ENCODE measurements around the gene LGALS7B. TPM values are rescaled to one million over a fixed set of nuclear protein-coding genes. Genes with fewer than 3 reads are reported as not detected.
"Not testable (repeated sequence)": the region's sequence is repeated elsewhere in the genome, so short reads cannot be mapped to it uniquely, and the experiment has no call there.

Gene LGALS7B
- total RNA-seq, 1 donor from 2014 or later, result 139 TPM

DNA sequence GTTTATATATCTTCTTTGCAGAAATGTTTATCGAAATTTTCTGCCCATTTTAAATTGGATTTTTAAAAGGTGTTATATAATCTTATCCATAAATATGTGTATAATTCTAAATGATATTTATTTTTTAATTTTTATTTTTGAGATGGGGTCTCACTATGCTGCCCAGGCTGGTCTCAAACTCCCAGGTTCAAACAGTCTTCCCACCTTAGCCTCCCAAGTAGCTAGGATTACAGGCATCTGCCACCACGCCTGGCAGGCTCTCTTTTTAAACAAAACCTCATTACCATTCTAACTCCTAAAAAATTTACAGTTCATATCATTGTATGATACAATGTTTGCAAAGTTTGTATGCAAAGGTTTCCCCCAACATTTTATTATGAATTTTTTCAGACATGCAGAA, 7.2 kb downstream of the LGALS7B start:
- DNase-seq (ENCODE audit: low spot score), result no peak

GRCh38 chr19:38797781-38798180, 8.8 kb downstream of the LGALS7B start:
- DNase-seq (ENCODE audit: low spot score), result not testable (repeated sequence)

GRCh38 chr19:38799104-38799503, 10.1 kb downstream of the LGALS7B start:
- DNase-seq (ENCODE audit: low spot score), result no peak

DNA sequence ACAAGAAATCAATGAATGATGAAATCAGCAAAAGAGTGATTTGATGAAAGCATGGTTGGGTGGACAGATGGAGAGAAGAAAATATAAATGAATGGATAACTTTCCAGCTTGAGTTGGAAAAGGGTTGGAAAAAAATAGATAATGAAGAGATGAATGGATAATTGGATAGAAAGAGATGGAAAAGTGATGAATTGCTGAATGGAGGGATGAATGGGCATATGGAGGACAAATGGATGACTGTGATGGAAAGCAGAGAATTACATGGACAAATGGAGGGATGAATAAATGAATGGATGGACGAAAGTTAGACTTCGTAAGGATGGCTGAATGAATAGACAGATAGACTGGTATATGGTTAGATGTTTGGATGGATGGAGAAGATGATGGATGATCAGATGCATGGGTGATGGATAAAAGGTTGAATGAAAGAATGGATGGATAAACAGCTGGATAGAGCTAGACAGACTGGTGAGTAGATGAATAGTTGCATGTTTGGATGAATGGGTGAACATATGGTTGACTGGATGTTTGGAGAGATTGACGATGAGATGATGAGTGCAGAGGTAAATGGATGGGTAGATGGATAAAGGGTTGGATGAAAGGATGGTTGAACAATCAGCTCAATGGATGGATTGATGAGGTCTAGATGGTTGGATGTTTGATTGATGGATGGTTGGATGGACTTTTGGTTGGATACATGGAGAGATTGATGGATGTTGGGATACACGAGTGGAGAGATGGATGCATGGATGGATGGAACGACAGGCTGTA, 11.8 kb downstream of the LGALS7B start:
- DNase-seq (ENCODE audit: low spot score), result no peak

GRCh38 chr19:38801359-38802095, 12.5 kb downstream of the LGALS7B start:
- no peak for DNase-seq (ENCODE audit: low spot score)

GRCh38 chr19:38803543-38803942, 14.5 kb downstream of the LGALS7B start:
- no peak for DNase-seq (ENCODE audit: low spot score)

DNA sequence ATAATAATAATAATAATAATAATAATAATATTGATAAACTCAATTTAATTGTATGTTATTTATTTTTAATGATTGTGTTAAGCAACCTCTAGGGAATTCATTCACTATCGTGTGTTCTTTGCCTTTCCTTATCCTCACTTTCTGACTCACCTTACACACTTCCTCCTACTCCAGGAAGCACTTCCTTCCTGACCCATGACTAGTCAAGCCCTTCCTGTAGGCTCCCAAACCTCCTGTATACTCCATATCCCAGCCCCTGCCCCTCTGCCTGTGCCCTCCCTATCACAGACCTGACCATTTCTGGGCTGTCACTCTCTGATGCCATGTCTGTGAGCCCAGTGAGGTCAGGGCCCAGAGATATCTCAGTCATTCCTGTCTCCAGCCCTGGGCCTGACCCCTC, 16.2 kb downstream of the LGALS7B start:
- no peak for DNase-seq (ENCODE audit: low spot score)

DNA sequence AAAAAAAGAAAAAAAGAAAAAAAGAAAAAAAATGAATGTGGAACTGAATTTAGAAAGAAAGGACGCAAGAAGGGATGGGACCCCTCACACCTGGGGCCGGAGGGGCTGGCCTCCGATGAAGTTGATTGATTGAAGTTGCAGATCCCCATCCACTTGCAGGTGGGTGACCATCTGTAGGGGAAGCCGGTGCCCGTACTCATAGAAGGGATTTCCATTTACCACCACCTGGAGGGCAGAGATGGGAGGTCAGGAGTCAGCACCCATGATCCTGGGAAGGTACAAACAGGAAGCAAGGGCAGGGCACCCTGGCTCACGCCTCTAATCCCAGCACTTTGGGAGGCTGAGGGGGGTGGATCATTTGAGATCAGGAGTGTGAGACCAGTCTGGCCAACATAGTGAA, 17.4 kb downstream of the LGALS7B start:
- no peak for DNase-seq (ENCODE audit: low spot score)

GRCh38 chr19:38807374-38808098, 18.5 kb downstream of the LGALS7B start:
- DNase-seq (ENCODE audit: low spot score), result not testable (repeated sequence)

- DNase-seq (ENCODE audit: low spot score), result no peak
These were observed 19.7 kb downstream of the LGALS7B start for GRCh38 chr19:38808741-38809140.

- no peak for DNase-seq (ENCODE audit: low spot score)
These were observed 20.7 kb downstream of the LGALS7B start for GRCh38 chr19:38809592-38810252.

GRCh38 chr19:38812009-38812840, 23.2 kb downstream of the LGALS7B start:
- no peak for DNase-seq (ENCODE audit: low spot score)

DNA sequence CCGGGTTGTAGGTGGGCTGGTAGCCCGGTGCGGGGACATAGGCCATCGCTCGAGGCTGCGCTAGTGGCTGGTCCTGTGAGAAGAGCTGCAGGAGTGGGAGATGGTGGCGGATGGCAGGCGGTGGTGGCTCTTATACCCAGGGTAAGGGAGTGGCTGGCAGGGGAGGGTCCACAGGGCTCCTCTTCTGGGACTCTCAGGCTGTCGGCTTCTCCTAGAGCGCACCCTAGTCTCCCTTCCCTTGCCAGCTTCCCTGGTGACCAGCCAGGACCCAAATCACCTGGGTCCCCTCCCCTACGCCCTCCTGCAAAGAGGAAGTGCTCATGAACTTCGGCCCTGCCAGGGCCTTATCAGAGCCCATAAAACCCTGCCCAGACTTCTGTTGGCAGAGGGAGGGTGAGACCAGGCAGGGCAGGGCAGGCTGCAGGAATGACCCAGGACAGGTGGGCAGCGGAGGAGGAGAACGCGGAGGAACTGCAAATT, 23.9 kb downstream of the LGALS7B start, which contains the start of gene LGALS4:
LGALS4 (minus strand) TSS at position 105 of the 480 bp plus-strand sequence; CDS start at position 46, 59 bp downstream.
- no peak for DNase-seq (ENCODE audit: low spot score)

- DNase-seq (ENCODE audit: low spot score), result no peak
These were observed 24.3 kb downstream of the LGALS7B start for GRCh38 chr19:38813323-38813722.

- not testable (repeated sequence) for DNase-seq (ENCODE audit: low spot score)
These were observed 24.9 kb downstream of the LGALS7B start for GRCh38 chr19:38813932-38814331.

- DNase-seq (ENCODE audit: low spot score), result no peak
These were observed 26.3 kb downstream of the LGALS7B start for GRCh38 chr19:38815059-38816001.

DNA sequence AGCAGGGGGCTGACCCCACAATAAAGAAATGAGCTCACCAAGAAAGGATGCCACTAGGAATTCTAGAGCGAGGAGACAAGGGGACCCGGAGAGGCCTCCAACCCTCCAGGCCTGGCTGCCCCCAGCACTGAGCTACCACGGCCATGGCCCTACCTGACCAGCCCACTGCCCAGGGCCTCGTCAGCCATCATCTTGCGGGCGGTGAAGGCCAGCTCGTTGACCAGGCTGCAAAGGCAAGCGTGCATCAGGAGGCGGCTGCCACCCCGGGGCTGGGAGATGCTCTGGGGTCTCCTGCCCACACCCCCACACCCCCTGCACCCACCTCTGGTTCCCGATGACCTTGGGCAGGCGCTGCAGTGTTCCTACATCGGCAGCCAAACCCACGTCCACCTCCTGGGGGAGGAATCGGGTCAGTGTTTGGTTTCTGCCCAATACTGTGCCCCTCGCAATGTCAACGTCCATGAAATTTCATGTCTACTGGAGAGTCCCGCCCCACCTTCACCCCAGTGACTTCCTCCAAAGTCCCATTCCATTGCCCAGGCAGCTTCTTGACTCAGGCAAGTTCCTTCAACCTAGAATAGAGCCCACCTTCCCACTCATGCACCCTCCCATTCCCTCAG, 27.2 kb downstream of the LGALS7B start:
- DNase-seq (ENCODE audit: low spot score), result no peak

- no peak for DNase-seq (ENCODE audit: low spot score)
These were observed 28.1 kb downstream of the LGALS7B start for GRCh38 chr19:38817081-38817480.

All from umbilical cord (tissue), 2 donors.